Stomach (tissue), 9 donors: ENCODE data around the gene BCAM. TPM values are rescaled to one million over a fixed set of nuclear protein-coding genes. Genes with fewer than 3 reads are reported as not detected.

ENCODE experiments used
- DNase-seq, 2 donors: peaks; one replicate each; pipeline versions ENCODE4 v3.0.0 to v3.0.0-alpha.2; 2013 to 2019
- H3K27ac ChIP-seq, 5 donors: fragments of 200-600 bp in 4 of 5; sonication (generic) in 4 of 5; one replicate each; pipeline ENCODE4 v1.5.1; 2013 to 2019; ENCODE audit warnings: mild to moderate bottlenecking in 1 of 5, moderate library complexity in 1 of 5
- H3K27me3 ChIP-seq, 3 donors: fragments of 200-600 bp; sonication (generic); one replicate each; pipeline ENCODE4 v1.5.1; 2017 to 2019; ENCODE audit warnings: mixed run types in 1 of 3
- H3K36me3 ChIP-seq, 4 donors: fragments of 200-600 bp; sonication (generic); 1 replicate in 3 of 4; 2 replicates in 1 of 4; pipeline ENCODE4 v1.5.1; 2016 to 2019
- H3K4me1 ChIP-seq, 4 donors: fragments of 200-600 bp; sonication (generic); one replicate each; pipeline ENCODE4 v1.5.1; 2016 to 2019
- H3K4me3 ChIP-seq, 4 donors: fragments of 200-600 bp; sonication (generic) in 3 of 4; one replicate each; pipeline ENCODE4 v1.5.1; 2016 to 2019; ENCODE audit warnings: mild to moderate bottlenecking in 1 of 4
- H3K9me3 ChIP-seq, 4 donors: fragments of 200-600 bp; sonication (generic); one replicate each; pipeline ENCODE4 v1.5.1; 2016 to 2019
- EP300 ChIP-seq: sonication (generic); formaldehyde crosslinking; IDR thresholded peaks from one replicate; pipeline ENCODE4 v1.6.1; 2017; ENCODE audit warnings: antibody characterized with exemption
- POLR2A ChIP-seq, 4 donors: fragments of 450-650 bp; IDR thresholded peaks; one replicate each; pipeline ENCODE4 v1.6.1; 2016; ENCODE audit warnings: antibody characterized with exemption in 4 of 4, control low read depth in 2 of 4, mild to moderate bottlenecking in 1 of 4, moderate library complexity in 1 of 4
- POLR2AphosphoS5 ChIP-seq, 3 donors: sonication (generic); formaldehyde crosslinking; IDR thresholded peaks; one replicate each; pipeline ENCODE4 v1.6.1; 2016; ENCODE audit warnings: antibody characterized with exemption in 3 of 3
- WGBS, 5 donors: extraction: QIAGEN DNeasy Blood & Tissue Kit in 3 of 5; methylation state at CpG; one replicate each; pipeline versions ENCODE4 v1.1.5 to v1.1.7; 2013 to 2018; 5-methylcytosine and 5-hydroxymethylcytosine counted together
- intact Hi-C: fragments of 100-400 bp; cut with DNase I; formaldehyde crosslinking; loops from one replicate; pipeline ENCODE4 v1.15.1; 2023; ENCODE audit warnings: low total_unique reads
- polyA plus RNA-seq, 3 donors: library from polyadenylated mRNA; stranded (reverse); fragments of 200-250 nt; gene quantifications; one replicate each; pipeline ENCODE4 v1.2.3, GENCODE V29; 2013
- total RNA-seq, 5 donors: library from RNA; depleted of rRNA; stranded (reverse); fragments of >200 nt; gene quantifications; one replicate each; pipeline versions ENCODE4 v1.1.0 to v1.2.3, GENCODE V29; 2014 to 2016
- TF ChIP-seq, protein P1 (sequence below), 7 experiments: fragments of 450-650 bp in 4 of 7; fragments of 200-600 bp in 3 of 7; sonication (generic) in 3 of 7; IDR thresholded peaks; one replicate each; pipeline ENCODE4 v1.5.1; 2016 to 2019; ENCODE audit warnings: antibody characterized with exemption in 7 of 7, control low read depth in 2 of 7, mild to moderate bottlenecking in 1 of 7
- donor health status: healthy with polysubstance abuse.
- donor health status: Bipolar disorder and iron deficiency.
- donor health status: healthy.

BCAM gene
- total and polyA plus RNA-seq, 8 donors: 7.3 to 265 (median 36.5) TPM

DNA sequence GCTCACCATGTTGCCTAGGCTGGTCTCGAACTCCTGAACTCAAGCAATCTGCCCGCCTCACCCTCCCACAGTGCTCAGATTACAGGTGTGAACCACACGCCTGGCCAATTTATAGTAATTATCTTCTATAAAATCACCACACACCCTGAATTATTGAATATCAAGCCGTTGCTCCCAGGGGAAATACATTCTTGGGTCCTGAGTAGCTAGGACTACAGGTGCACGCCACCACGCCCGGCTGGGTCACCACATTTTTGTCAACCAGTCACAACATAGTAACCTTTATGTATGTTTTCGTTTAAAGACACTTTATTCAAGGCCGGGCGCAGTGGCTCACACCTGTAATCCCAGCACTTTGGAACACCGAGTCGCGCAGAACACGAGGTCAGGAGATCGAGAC lies 22.9 kb upstream of the BCAM start:
- H3K27ac ChIP-seq: no peak overlapping the region
- 89 to 93% (median 92%) methylated on average over 15 of the region's 15 CpGs for WGBS, 5 donors
- H3K27me3 ChIP-seq: no peaks in the 10 kb centered on the region
- TF ChIP-seq POLR2AphosphoS5 (IDR thresholded peaks at IDR 0.05) (no peak), POLR2A (IDR thresholded peaks at IDR 0.05) (no peak), EP300 (no peak)
- TF ChIP-seq, protein P1, sequence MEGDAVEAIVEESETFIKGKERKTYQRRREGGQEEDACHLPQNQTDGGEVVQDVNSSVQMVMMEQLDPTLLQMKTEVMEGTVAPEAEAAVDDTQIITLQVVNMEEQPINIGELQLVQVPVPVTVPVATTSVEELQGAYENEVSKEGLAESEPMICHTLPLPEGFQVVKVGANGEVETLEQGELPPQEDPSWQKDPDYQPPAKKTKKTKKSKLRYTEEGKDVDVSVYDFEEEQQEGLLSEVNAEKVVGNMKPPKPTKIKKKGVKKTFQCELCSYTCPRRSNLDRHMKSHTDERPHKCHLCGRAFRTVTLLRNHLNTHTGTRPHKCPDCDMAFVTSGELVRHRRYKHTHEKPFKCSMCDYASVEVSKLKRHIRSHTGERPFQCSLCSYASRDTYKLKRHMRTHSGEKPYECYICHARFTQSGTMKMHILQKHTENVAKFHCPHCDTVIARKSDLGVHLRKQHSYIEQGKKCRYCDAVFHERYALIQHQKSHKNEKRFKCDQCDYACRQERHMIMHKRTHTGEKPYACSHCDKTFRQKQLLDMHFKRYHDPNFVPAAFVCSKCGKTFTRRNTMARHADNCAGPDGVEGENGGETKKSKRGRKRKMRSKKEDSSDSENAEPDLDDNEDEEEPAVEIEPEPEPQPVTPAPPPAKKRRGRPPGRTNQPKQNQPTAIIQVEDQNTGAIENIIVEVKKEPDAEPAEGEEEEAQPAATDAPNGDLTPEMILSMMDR (IDR thresholded peaks at IDR 0.05): no peak
- H3K4me3 ChIP-seq: no peak overlapping the region
- H3K9me3 ChIP-seq: no peaks in the 10 kb centered on the region
- H3K36me3 ChIP-seq: peaks cover 0 to 39% (median 17%) of the 10 kb centered on the region in 4 donors
- intact Hi-C loops: no loop called here
- H3K4me1 ChIP-seq: peaks cover 4 to 12% (median 9%) of the 10 kb centered on the region in 4 donors
- no peak for DNase-seq

DNA sequence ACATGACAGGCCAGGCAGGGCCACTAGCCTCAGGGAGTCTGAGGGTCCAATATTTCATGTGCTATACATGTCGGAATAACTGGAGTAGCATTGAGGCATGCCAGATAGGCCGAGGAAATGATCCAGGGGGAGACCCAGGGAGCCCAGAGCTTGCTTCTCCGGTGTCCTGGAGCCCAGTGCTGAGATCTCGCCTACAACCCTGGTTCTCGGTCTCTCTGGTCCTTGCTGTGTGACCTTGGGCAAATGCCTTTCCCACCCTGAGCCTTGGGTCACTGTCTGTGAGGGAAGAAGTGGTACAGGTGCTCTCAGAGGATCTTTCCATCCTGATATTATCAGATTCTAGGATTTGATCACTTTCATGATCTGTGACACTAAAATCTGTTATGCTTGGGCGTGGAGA lies 19.9 kb upstream of the BCAM start:
- H3K4me3 ChIP-seq: no peak overlapping the region
- H3K27me3 ChIP-seq: no peaks in the 10 kb centered on the region
- no peak overlapping the region for H3K27ac ChIP-seq
- H3K9me3 ChIP-seq: no peaks in the 10 kb centered on the region
- DNase-seq: no peak
- H3K4me1 ChIP-seq: peaks cover 4 to 8% (median 7%) of the 10 kb centered on the region in 4 donors
- 89 to 96% (median 91%) methylated on average over 4 to 6 of the region's 6 CpGs for WGBS, 5 donors
- intact Hi-C loops: no loop called here
- no peak for TF ChIP-seq POLR2AphosphoS5 (IDR thresholded peaks at IDR 0.05)
- H3K36me3 ChIP-seq: peaks cover 0 to 59% (median 34%) of the 10 kb centered on the region in 4 donors

DNA sequence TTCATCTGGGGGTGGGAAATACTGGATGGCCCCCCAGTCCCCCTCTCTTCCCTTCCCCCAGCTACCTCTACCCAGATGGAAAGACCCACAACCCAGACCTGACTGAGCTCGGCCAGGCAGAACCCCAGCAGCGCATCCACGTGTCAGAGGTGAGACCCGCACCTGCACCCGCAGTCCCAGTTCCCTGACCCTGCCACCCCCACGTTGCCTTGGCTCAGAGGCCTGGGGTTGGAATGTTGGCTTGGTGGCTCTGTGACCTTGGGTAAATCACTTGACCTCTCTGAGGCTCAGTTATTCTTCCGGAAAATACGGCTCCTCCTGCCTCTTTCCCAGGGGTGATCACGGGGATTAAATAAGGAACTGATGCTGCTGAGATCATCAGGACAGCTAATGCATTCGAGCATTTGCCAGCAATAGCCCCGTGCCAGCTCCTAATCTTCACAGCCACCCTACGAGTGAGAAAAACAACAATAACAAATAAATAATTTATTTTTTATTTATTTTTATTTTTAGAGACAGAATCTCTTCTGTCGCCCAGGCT lies 18.9 kb upstream of the BCAM start:
- no peaks in the 10 kb centered on the region for H3K9me3 ChIP-seq
- peaks cover 0 to 67% (median 36%) of the 10 kb centered on the region in 4 donors for H3K36me3 ChIP-seq
- 82 to 86% (median 84%) methylated on average over 13 of the region's 13 CpGs for WGBS, 5 donors
- H3K4me3 ChIP-seq: no peak overlapping the region
- TF ChIP-seq, protein P1 (IDR thresholded peaks at IDR 0.05): no peak
- no peak for TF ChIP-seq EP300
- intact Hi-C loops: no loop called here
- no peaks in the 10 kb centered on the region for H3K4me1 ChIP-seq
- H3K27me3 ChIP-seq: no peaks in the 10 kb centered on the region
- no peak overlapping the region for H3K27ac ChIP-seq
- DNase-seq: no peak

DNA sequence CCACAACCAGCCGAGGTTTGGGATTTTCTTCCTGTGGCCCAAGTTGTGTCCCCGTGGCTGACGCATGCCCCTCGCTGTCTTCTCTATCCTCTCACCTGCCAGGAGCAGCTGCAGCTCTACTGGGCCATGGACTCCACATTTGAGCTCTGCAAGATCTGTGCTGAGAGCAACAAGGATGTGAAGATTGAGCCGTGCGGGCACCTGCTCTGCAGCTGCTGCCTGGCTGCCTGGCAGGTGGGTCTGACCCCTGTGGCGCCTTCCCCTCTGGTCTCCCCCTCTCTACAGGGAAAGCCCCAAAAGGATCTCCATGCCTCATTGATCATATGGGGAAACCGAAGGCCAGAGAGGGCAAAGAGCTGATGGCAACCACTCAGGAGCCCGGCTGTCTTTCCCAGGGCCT lies 16.6 kb upstream of the BCAM start:
- TF ChIP-seq POLR2A (IDR thresholded peaks at IDR 0.05): no peak
- TF ChIP-seq EP300: no peak
- TF ChIP-seq, protein P1 (IDR thresholded peaks at IDR 0.05): no peak
- no peak for TF ChIP-seq POLR2AphosphoS5 (IDR thresholded peaks at IDR 0.05)
- no peak overlapping the region for H3K4me3 ChIP-seq
- no peaks in the 10 kb centered on the region for H3K27me3 ChIP-seq
- intact Hi-C loops: no loop called here
- no peak overlapping the region for H3K27ac ChIP-seq
- H3K36me3 ChIP-seq: peaks cover 0 to 52% (median 33%) of the 10 kb centered on the region in 4 donors
- peaks cover 0 to 16% (median 13%) of the 10 kb centered on the region in 4 donors for H3K4me1 ChIP-seq
- no peak for DNase-seq
- WGBS, 5 donors: 88 to 91% (median 90%) methylated on average over 7 to 9 of the region's 9 CpGs
- no peaks in the 10 kb centered on the region for H3K9me3 ChIP-seq

DNA sequence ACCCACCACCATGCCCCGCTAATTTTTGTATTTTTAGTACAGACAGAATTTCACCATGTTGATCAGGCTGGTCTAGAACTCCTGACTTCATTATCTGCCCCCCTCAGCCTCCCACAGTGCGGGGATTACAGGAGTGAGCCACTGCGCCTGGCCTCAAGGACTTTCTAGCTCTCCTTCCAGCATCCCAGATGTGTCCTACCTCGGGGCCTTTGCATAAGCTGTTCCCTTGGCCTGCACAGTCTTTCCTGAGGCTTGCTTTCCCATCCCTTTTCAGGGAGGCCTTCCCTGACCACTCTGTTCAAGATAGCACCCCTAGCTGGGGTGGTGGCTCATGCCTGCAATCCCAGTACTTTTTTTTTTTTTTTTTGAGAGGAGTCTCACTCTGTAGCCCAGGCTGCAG lies 14.3 kb upstream of the BCAM start:
- H3K4me1 ChIP-seq: peaks cover 0 to 17% (median 15%) of the 10 kb centered on the region in 4 donors
- no peaks in the 10 kb centered on the region for H3K9me3 ChIP-seq
- TF ChIP-seq, protein P1 (IDR thresholded peaks at IDR 0.05): no peak
- TF ChIP-seq EP300 (no peak), POLR2AphosphoS5 (IDR thresholded peaks at IDR 0.05) (no peak), POLR2A (IDR thresholded peaks at IDR 0.05) (no peak)
- no peak overlapping the region for H3K4me3 ChIP-seq
- no peak overlapping the region for H3K27ac ChIP-seq
- H3K27me3 ChIP-seq: no peaks in the 10 kb centered on the region
- peaks cover 0 to 52% (median 29%) of the 10 kb centered on the region in 4 donors for H3K36me3 ChIP-seq
- 90 to 96% (median 96%) methylated on average over 4 of the region's 4 CpGs for WGBS, 5 donors
- no peak for DNase-seq
- intact Hi-C loops: no loop called here
